ENCODE measurements around the gene POLR3E.

DNA sequence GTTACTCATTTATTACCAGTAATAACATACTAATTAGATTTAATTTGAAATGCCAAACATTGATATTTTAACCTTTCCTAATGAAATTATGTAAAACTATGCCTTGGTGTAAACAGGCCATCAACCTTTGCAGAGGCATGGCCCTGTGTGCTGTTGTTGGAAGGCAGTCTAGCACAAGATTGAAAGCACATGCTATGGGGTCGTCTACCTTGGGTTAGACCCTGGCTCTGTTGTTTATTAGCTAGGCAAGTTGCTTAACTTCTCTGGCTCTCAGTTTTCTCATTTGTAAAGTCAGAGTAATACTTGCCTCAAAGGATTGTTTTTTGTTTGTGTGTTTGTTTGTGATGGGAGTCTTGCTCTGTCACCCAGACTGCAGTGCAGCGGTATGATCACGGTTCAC lies 86.6 kb downstream of the POLR3E start:
- TF ChIP-seq CTCF (IDR thresholded peaks at IDR 0.05) = no peak
- no peak for TF ChIP-seq POLR2A (IDR thresholded peaks at IDR 0.05)
